ENCODE data around the gene EPGN.

EPGN gene

DNA sequence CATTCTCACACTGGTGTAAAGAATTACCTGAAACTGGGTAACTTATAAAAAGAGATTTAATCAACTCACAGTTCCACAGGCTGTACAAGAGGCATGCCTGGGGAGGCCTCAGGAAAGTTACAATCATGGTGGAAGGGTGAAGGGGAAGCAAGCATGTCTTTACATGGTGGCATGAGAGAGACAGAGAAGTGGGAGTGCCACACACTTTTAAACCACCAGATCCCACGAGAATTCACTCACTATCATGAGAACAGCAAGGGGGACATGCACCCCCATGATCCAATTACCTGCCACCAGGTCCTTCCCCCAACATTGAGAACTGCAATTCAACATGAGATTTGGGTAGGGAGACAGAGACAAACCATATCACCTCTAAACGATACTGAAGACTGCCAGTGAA, 23.0 kb downstream of the EPGN start:
- Histone ChIP-seq H3K27ac (ENCODE audit: extremely low read depth, low read depth, low read length) (no peak overlapping the region), H3K9me3 (ENCODE audit: control insufficient read depth, insufficient read depth, low read depth, low read length) (no peaks in the 10 kb centered on the region), H3K4me3 (ENCODE audit: low read depth, low read length) (no peak overlapping the region), H3K36me3 (ENCODE audit: control insufficient read depth in 2 of 2, insufficient read depth in 1 of 2, low read length in 2 of 2) (no peaks in the 10 kb centered on the region), H3K4me1 (ENCODE audit: control insufficient read depth, insufficient read depth, low read length) (no peaks in the 10 kb centered on the region)
- TF ChIP-seq ZNF521 (tag by site-specific recombination; IDR thresholded peaks at IDR 0.05) = no peak
- no peak for TF ChIP-seq PRDM1 (tag by site-specific recombination; IDR thresholded peaks at IDR 0.05)
- no peak for TF ChIP-seq ZNF211 (tag by site-specific recombination; IDR thresholded peaks at IDR 0.05; ENCODE audit: low read depth)
- TF ChIP-seq REPIN1 (tag by site-specific recombination; IDR thresholded peaks at IDR 0.05; ENCODE audit: low read depth) = no peak
- TF ChIP-seq, protein P1, sequence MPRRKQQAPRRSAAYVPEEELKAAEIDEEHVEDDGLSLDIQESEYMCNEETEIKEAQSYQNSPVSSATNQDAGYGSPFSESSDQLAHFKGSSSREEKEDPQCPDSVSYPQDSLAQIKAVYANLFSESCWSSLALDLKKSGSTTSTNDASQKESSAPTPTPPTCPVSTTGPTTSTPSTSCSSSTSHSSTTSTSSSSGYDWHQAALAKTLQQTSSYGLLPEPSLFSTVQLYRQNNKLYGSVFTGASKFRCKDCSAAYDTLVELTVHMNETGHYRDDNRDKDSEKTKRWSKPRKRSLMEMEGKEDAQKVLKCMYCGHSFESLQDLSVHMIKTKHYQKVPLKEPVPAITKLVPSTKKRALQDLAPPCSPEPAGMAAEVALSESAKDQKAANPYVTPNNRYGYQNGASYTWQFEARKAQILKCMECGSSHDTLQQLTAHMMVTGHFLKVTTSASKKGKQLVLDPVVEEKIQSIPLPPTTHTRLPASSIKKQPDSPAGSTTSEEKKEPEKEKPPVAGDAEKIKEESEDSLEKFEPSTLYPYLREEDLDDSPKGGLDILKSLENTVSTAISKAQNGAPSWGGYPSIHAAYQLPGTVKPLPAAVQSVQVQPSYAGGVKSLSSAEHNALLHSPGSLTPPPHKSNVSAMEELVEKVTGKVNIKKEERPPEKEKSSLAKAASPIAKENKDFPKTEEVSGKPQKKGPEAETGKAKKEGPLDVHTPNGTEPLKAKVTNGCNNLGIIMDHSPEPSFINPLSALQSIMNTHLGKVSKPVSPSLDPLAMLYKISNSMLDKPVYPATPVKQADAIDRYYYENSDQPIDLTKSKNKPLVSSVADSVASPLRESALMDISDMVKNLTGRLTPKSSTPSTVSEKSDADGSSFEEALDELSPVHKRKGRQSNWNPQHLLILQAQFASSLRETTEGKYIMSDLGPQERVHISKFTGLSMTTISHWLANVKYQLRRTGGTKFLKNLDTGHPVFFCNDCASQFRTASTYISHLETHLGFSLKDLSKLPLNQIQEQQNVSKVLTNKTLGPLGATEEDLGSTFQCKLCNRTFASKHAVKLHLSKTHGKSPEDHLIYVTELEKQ (tag by site-specific recombination; IDR thresholded peaks at IDR 0.05; ENCODE audit: borderline replicate concordance) = no peak
- POLR2A ChIA-PET = no interaction called here
- CTCF ChIA-PET = interaction anchor here (0.6 kb wide), 1 partner anchor 300 kb away, joined by 3 read pairs; no protein-coding TSS in a partner anchor

DNA sequence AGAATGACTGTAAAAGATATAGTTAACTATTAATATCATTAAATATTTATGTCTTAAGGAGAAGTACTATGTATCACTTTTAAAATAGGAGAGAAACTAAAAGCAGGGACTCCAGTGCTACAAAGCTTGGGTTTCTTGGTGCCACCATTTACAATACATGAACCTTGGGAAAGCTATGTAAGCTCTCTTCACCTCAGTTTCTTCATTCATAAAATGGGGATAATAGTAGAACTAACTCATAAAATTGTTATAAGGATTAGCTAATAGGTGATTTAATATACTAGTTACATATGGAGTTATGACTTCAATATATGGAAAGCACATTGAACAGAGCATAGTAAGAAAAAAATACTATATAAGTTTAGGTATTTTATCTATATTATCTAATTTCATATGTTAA, 23.7 kb downstream of the EPGN start:
- no peaks in the 10 kb centered on the region for H3K4me1 ChIP-seq (ENCODE audit: control insufficient read depth, insufficient read depth, low read length)
- no peak for TF ChIP-seq ZNF394 (tag by site-specific recombination; IDR thresholded peaks at IDR 0.05; ENCODE audit: borderline replicate concordance)
- no peak overlapping the region for H3K27ac ChIP-seq (ENCODE audit: extremely low read depth, low read depth, low read length)
- no peaks in the 10 kb centered on the region for H3K36me3 ChIP-seq (ENCODE audit: control insufficient read depth in 2 of 2, insufficient read depth in 1 of 2, low read length in 2 of 2)
- H3K9me3 ChIP-seq (ENCODE audit: control insufficient read depth, insufficient read depth, low read depth, low read length) = no peaks in the 10 kb centered on the region
- ChIA-PET CTCF (interaction anchor here (1.2 kb wide), 1 partner anchor 12 kb away, joined by 5 read pairs; no protein-coding TSS in a partner anchor), POLR2A (no interaction called here)
- H3K4me3 ChIP-seq (ENCODE audit: low read depth, low read length) = no peak overlapping the region

DNA sequence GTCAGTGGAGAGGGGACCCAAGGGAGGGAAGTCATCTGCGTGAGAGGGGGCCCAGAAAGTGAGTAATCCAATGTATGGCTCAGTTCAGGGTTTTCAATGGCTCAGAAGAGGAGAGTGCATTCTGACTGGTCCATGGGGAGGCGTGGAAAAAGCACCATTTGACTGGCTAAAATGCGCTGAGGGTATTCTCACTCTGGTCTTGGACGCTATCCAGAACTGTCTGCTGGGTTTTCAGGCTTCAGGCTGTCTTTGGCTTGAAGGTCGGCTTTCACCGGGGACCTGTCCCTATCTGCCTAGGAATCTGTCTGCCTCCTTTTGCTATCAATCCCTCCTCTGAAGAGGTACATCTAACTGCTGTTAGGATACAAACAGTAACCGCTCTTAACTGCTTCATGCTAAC, 26.4 kb downstream of the EPGN start:
- ChIA-PET POLR2A (no interaction called here), CTCF (no interaction called here)
- TF ChIP-seq ZEB2 (tag by site-specific recombination; IDR thresholded peaks at IDR 0.05) = no peak
- TF ChIP-seq ZFP41 (tag by site-specific recombination; IDR thresholded peaks at IDR 0.05; ENCODE audit: borderline replicate concordance) = no peak
- no peak for TF ChIP-seq ZNF544 (tag by site-specific recombination; IDR thresholded peaks at IDR 0.05)
- TF ChIP-seq ZNF660 (tag by site-specific recombination; IDR thresholded peaks at IDR 0.05) = no peak

DNA sequence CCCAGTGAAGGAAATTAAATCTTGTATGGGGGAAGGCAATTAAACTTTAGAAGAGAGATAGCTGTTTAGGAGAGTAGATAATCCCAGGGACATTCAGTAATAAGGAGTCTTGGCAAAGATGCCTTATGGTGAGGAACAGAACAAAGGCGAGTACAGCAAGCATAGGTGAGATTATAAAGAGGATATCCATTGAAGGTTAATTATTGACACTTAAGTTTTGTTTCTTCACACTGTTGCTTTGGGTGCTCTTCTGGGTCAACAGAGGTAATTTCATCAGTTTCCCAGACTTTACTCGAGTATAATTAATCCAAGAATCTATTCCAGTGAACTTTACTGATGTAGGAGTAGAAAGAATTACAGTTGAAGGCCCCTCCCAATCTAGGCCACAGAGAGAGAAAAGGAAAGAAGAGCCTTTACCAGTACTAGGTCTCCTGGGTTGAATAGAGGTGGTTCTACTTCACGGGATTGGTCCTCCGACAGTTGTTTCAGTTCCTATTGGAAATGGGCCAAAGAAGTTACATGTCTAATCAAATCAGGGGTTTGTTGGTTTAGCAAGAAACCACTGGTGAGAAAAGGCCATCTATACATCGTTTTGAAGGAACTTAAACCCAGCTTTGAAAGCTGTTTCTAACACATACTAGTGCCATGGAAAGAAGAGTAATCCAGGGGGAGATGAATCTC, 27.2 kb downstream of the EPGN start:
- no peak overlapping the region for H3K27ac ChIP-seq (ENCODE audit: extremely low read depth, low read depth, low read length)
- no peaks in the 10 kb centered on the region for H3K36me3 ChIP-seq (ENCODE audit: control insufficient read depth in 2 of 2, insufficient read depth in 1 of 2, low read length in 2 of 2)
- no peak overlapping the region for H3K4me3 ChIP-seq (ENCODE audit: low read depth, low read length)
- POLR2A ChIA-PET = no interaction called here
- TF ChIP-seq ZNF629 (tag by site-specific recombination; IDR thresholded peaks at IDR 0.05) = no peak
- no peak for TF ChIP-seq ZNF175 (tag by site-specific recombination; IDR thresholded peaks at IDR 0.05)
- TF ChIP-seq ZEB2 (tag by site-specific recombination; IDR thresholded peaks at IDR 0.05) = no peak
- TF ChIP-seq ZNF211 (tag by site-specific recombination; IDR thresholded peaks at IDR 0.05; ENCODE audit: low read depth) = no peak
- TF ChIP-seq KLF10 (tag by site-specific recombination; IDR thresholded peaks at IDR 0.05) = no peak
- no peak for TF ChIP-seq ZNF23 (tag by site-specific recombination; IDR thresholded peaks at IDR 0.05; ENCODE audit: borderline replicate concordance)
- no peak for TF ChIP-seq ZNF654 (tag by site-specific recombination; IDR thresholded peaks at IDR 0.05; ENCODE audit: low read depth)
- no peak for TF ChIP-seq GFI1B (tag by site-specific recombination; IDR thresholded peaks at IDR 0.05)
- TF ChIP-seq ZNF792 (tag by site-specific recombination; IDR thresholded peaks at IDR 0.05) = no peak
- TF ChIP-seq ZNF16 (tag by site-specific recombination; IDR thresholded peaks at IDR 0.05; ENCODE audit: low read depth) = no peak
- TF ChIP-seq ZNF777 (tag by site-specific recombination; IDR thresholded peaks at IDR 0.05; ENCODE audit: borderline replicate concordance) = no peak
- TF ChIP-seq ZNF837 (tag by site-specific recombination; IDR thresholded peaks at IDR 0.05) = no peak
- TF ChIP-seq TCF7L2 (IDR thresholded peaks at IDR 0.05; ENCODE audit: borderline replicate concordance, low read depth, low read length) = no peak
- TF ChIP-seq ZNF391 (tag by site-specific recombination; IDR thresholded peaks at IDR 0.05; ENCODE audit: borderline replicate concordance, low read depth) = no peak
- TF ChIP-seq ZFP37 (tag by site-specific recombination; IDR thresholded peaks at IDR 0.05) = no peak
- TF ChIP-seq ZNF350 (tag by site-specific recombination; IDR thresholded peaks at IDR 0.05) = no peak
- no peak for TF ChIP-seq OSR2 (tag by site-specific recombination; IDR thresholded peaks at IDR 0.05)
- no peaks in the 10 kb centered on the region for H3K9me3 ChIP-seq (ENCODE audit: control insufficient read depth, insufficient read depth, low read depth, low read length)
- CTCF ChIA-PET = no interaction called here
- no peaks in the 10 kb centered on the region for H3K4me1 ChIP-seq (ENCODE audit: control insufficient read depth, insufficient read depth, low read length)

More for the DNA sequence above, 26.4 kb downstream of the EPGN start:
- Histone ChIP-seq H3K36me3 (ENCODE audit: control insufficient read depth in 2 of 2, insufficient read depth in 1 of 2, low read length in 2 of 2) (no peaks in the 10 kb centered on the region), H3K4me3 (ENCODE audit: low read depth, low read length) (no peak overlapping the region), H3K4me1 (ENCODE audit: control insufficient read depth, insufficient read depth, low read length) (no peaks in the 10 kb centered on the region), H3K27ac (ENCODE audit: extremely low read depth, low read depth, low read length) (no peak overlapping the region), H3K9me3 (ENCODE audit: control insufficient read depth, insufficient read depth, low read depth, low read length) (no peaks in the 10 kb centered on the region)

All from HEK293 (cell line).